Measurements from ENCODE around the gene MAN2A2. TPM values are rescaled to one million over a fixed set of nuclear protein-coding genes. Genes with fewer than 3 reads are reported as not detected.

The MAN2A2 gene
- total RNA-seq, 2 experiments from 2014 or later = 98.1 to 99.2 TPM

GRCh38 chr15:90931575-90931827 lies 28.4 kb downstream of the MAN2A2 start:
- Mint-ChIP-seq H3K27ac (peak overlapping the region; percentile 100), H3K36me3 (peaks cover 9% of the 10 kb centered on the region), H3K4me1 (ENCODE audit: low read depth) (peaks cover 43% of the 10 kb centered on the region), H3K9me3 (no peaks in the 10 kb centered on the region), H3K4me3 (peak overlapping the region; percentile 99), H3K27me3 (no peaks in the 10 kb centered on the region)
- ChIA-PET POLR2A (interaction anchor here (0.7 to 7.7 kb wide), 15 partner anchors 9 to 701 kb away, joined by 3 to 82 read pairs (median 5); partner anchors contain the start of genes BLM, MAN2A2, RCCD1 and VPS33B), CTCF (interaction anchor here (0.6 to 9.4 kb wide), 36 partner anchors 8 to 611 kb away, joined by 3 to 231 read pairs (median 6); partner anchors contain the start of genes BLM, FES, MAN2A2 and PRC1)
- intact Hi-C loops (cut with micrococcal nuclease) = loop anchor here (1.0 to 10.0 kb wide), 10 partner anchors 59 to 1037 kb away; partner anchors contain the start of genes AP3S2, CIB1, GDPGP1 and IQGAP1
- no peak for DNase-seq

- peak within 1 kb of the TSS; percentile 99 for H3K4me3 Mint-ChIP-seq
- H3K27me3 Mint-ChIP-seq = no peaks in the 10 kb centered on the region
- peak within 1 kb of the TSS; percentile 100 for H3K27ac Mint-ChIP-seq
- POLR2A ChIA-PET = interaction anchor here (0.7 to 7.7 kb wide), 17 partner anchors 9 to 701 kb away, joined by 3 to 82 read pairs (median 4); partner anchors contain the start of genes BLM, MAN2A2 and VPS33B
- H3K9me3 Mint-ChIP-seq = no peaks in the 10 kb centered on the region
- intact Hi-C loops (cut with micrococcal nuclease) = loop anchor here (1.0 to 10.0 kb wide), 10 partner anchors 59 to 1037 kb away; partner anchors contain the start of genes AP3S2, CIB1, GDPGP1 and IQGAP1
- peaks cover 14% of the 10 kb centered on the region for H3K36me3 Mint-ChIP-seq
- peaks cover 47% of the 10 kb centered on the region for H3K4me1 Mint-ChIP-seq (ENCODE audit: low read depth)
- CTCF ChIA-PET = interaction anchor here (0.6 to 9.4 kb wide), 48 partner anchors 9 to 614 kb away, joined by 3 to 231 read pairs (median 4); partner anchors contain the start of genes BLM, FES, MAN2A2 and PRC1
- peak; percentile 93 for DNase-seq
These were observed 28.9 kb downstream of the MAN2A2 start, which contains the start of gene HDDC3 for GRCh38 chr15:90931828-90932659. Gene HDDC3, minus strand, starts transcription at chr15:90932549. Its CDS starts 9 bp downstream, at chr15:90932540.

- no peak for DNase-seq
- peaks cover 14% of the 10 kb centered on the region for H3K36me3 Mint-ChIP-seq
- POLR2A ChIA-PET = interaction anchor here (0.7 to 7.7 kb wide), 11 partner anchors 10 to 702 kb away, joined by 3 to 82 read pairs (median 4); partner anchors contain the start of genes BLM, MAN2A2 and VPS33B
- CTCF ChIA-PET = interaction anchor here (0.7 to 9.4 kb wide), 37 partner anchors 9 to 614 kb away, joined by 3 to 231 read pairs (median 6); partner anchors contain the start of genes BLM, FES, MAN2A2 and PRC1
- peaks cover 47% of the 10 kb centered on the region for H3K4me1 Mint-ChIP-seq (ENCODE audit: low read depth)
- no peaks in the 10 kb centered on the region for H3K27me3 Mint-ChIP-seq
- peak overlapping the region; percentile 99 for H3K4me3 Mint-ChIP-seq
- intact Hi-C loops (cut with micrococcal nuclease) = loop anchor here (5.0 to 10.0 kb wide), 6 partner anchors 115 to 1038 kb away; partner anchors contain the start of genes AP3S2, CIB1, GDPGP1 and IQGAP1
- H3K9me3 Mint-ChIP-seq = no peaks in the 10 kb centered on the region
- H3K27ac Mint-ChIP-seq = peak overlapping the region; percentile 100
These were observed 29.5 kb downstream of the MAN2A2 start for GRCh38 chr15:90932660-90932991.

- H3K9me3 Mint-ChIP-seq = no peaks in the 10 kb centered on the region
- DNase-seq = no peak
- peaks cover 46% of the 10 kb centered on the region for H3K4me1 Mint-ChIP-seq (ENCODE audit: low read depth)
- intact Hi-C loops (cut with micrococcal nuclease) = loop anchor here (5.0 to 10.0 kb wide), 6 partner anchors 116 to 1038 kb away; partner anchors contain the start of genes AP3S2, CIB1, GDPGP1 and IQGAP1
- H3K27me3 Mint-ChIP-seq = no peaks in the 10 kb centered on the region
- POLR2A ChIA-PET = interaction anchor here (0.9 to 7.7 kb wide), 5 partner anchors 10 to 60 kb away, joined by 3 to 82 read pairs (median 9); partner anchors contain the start of genes MAN2A2 and RCCD1
- H3K36me3 Mint-ChIP-seq = peaks cover 16% of the 10 kb centered on the region
- peak overlapping the region; percentile 100 for H3K27ac Mint-ChIP-seq
- CTCF ChIA-PET = interaction anchor here (0.7 to 9.4 kb wide), 28 partner anchors 9 to 613 kb away, joined by 3 to 231 read pairs (median 10); partner anchors contain the start of genes BLM, FES, FURIN and MAN2A2
- H3K4me3 Mint-ChIP-seq = peak overlapping the region; percentile 37
These were observed 30.2 kb downstream of the MAN2A2 start for GRCh38 chr15:90933301-90933700.

- Mint-ChIP-seq H3K27ac (peak overlapping the region; percentile 82), H3K4me3 (peak overlapping the region; percentile 84), H3K9me3 (no peaks in the 10 kb centered on the region), H3K36me3 (peaks cover 16% of the 10 kb centered on the region), H3K4me1 (ENCODE audit: low read depth) (peaks cover 40% of the 10 kb centered on the region), H3K27me3 (no peaks in the 10 kb centered on the region)
- ChIA-PET POLR2A (interaction anchor here (0.7 to 7.7 kb wide), 8 partner anchors 11 to 1041 kb away, joined by 3 to 82 read pairs (median 4); partner anchors contain the start of genes AP3S2, CIB1, GDPGP1 and MAN2A2), CTCF (interaction anchor here (0.6 to 9.4 kb wide), 24 partner anchors 8 to 675 kb away, joined by 3 to 231 read pairs (median 6); partner anchors contain the start of genes BLM, FES, MAN2A2 and PRC1)
- intact Hi-C loops (cut with micrococcal nuclease) = loop anchor here (1.0 to 10.0 kb wide), 9 partner anchors 11 to 1040 kb away; partner anchors contain the start of genes AP3S2, BLM, CIB1 and GDPGP1
- peak; percentile 94 for DNase-seq
These were observed 31.3 kb downstream of the MAN2A2 start for GRCh38 chr15:90934256-90934948.

GRCh38 chr15:90934949-90935751 lies 32.0 kb downstream of the MAN2A2 start, which contains the start of gene UNC45A:
Gene UNC45A, plus strand, starts transcription at chr15:90935285. Its CDS starts 40 bp downstream, at chr15:90935325.
- POLR2A ChIA-PET = interaction anchor here (0.7 to 7.7 kb wide), 10 partner anchors 10 to 1042 kb away, joined by 3 to 82 read pairs (median 4); partner anchors contain the start of genes AP3S2, BLM, CIB1 and GDPGP1
- Mint-ChIP-seq H3K27ac (peak within 1 kb of the TSS; percentile 82), H3K9me3 (no peaks in the 10 kb centered on the region), H3K27me3 (no peaks in the 10 kb centered on the region), H3K36me3 (peaks cover 23% of the 10 kb centered on the region), H3K4me1 (ENCODE audit: low read depth) (peaks cover 36% of the 10 kb centered on the region), H3K4me3 (peak within 1 kb of the TSS; percentile 84)
- CTCF ChIA-PET = interaction anchor here (0.6 to 9.4 kb wide), 20 partner anchors 7 to 675 kb away, joined by 3 to 231 read pairs (median 6); partner anchors contain the start of genes BLM, FES, MAN2A2 and RCCD1
- intact Hi-C loops (cut with micrococcal nuclease) = loop anchor here (1.0 to 10.0 kb wide), 11 partner anchors 12 to 1040 kb away; partner anchors contain the start of genes AP3S2, BLM, CIB1 and GDPGP1
- peak; percentile 95 for DNase-seq

- intact Hi-C loops (cut with micrococcal nuclease) = loop anchor here (10.0 kb wide), 2 partner anchors 918 to 1042 kb away; partner anchors contain the start of genes AP3S2 and SLCO3A1
- Mint-ChIP-seq H3K36me3 (peaks cover 30% of the 10 kb centered on the region), H3K27me3 (no peaks in the 10 kb centered on the region), H3K27ac (no peak overlapping the region), H3K4me1 (ENCODE audit: low read depth) (peaks cover 23% of the 10 kb centered on the region), H3K4me3 (peak overlapping the region; percentile 84), H3K9me3 (no peaks in the 10 kb centered on the region)
- DNase-seq = no peak
- ChIA-PET POLR2A (no interaction called here), CTCF (interaction anchor here (4.0 to 9.4 kb wide), 3 partner anchors 20 to 289 kb away, joined by 15 to 231 read pairs (median 41); partner anchors contain the start of gene MAN2A2)
These were observed 33.7 kb downstream of the MAN2A2 start for GRCh38 chr15:90936823-90937222.

GRCh38 chr15:90938261-90938660 lies 35.2 kb downstream of the MAN2A2 start:
- H3K9me3 Mint-ChIP-seq = no peaks in the 10 kb centered on the region
- ChIA-PET POLR2A (interaction anchor here (0.7 kb wide), 1 partner anchor 10 kb away, joined by 3 read pairs; no protein-coding TSS in a partner anchor), CTCF (interaction anchor here (4.0 to 9.4 kb wide), 2 partner anchors 18 to 35 kb away, joined by 15 to 231 read pairs; partner anchors contain the start of gene MAN2A2)
- H3K4me1 Mint-ChIP-seq (ENCODE audit: low read depth) = peaks cover 20% of the 10 kb centered on the region
- intact Hi-C loops (cut with micrococcal nuclease) = loop anchor here (10.0 kb wide), 2 partner anchors 917 to 1043 kb away; partner anchors contain the start of genes AP3S2 and SLCO3A1
- DNase-seq = no peak
- H3K4me3 Mint-ChIP-seq = no peak overlapping the region
- H3K36me3 Mint-ChIP-seq = peaks cover 40% of the 10 kb centered on the region
- H3K27me3 Mint-ChIP-seq = no peaks in the 10 kb centered on the region
- H3K27ac Mint-ChIP-seq = no peak overlapping the region

- no peak for DNase-seq
- peaks cover 44% of the 10 kb centered on the region for H3K36me3 Mint-ChIP-seq
- intact Hi-C loops (cut with micrococcal nuclease) = loop anchor here (10.0 kb wide), 2 partner anchors 915 to 1045 kb away; partner anchors contain the start of genes AP3S2 and SLCO3A1
- ChIA-PET CTCF (interaction anchor here (4.0 to 5.3 kb wide), 2 partner anchors 7 to 17 kb away, joined by 15 to 48 read pairs; partner anchors contain the start of genes HDDC3 and UNC45A), POLR2A (interaction anchor here (0.6 kb wide), 1 partner anchor 91 kb away, joined by 3 read pairs; no protein-coding TSS in a partner anchor)
- H3K27me3 Mint-ChIP-seq = no peaks in the 10 kb centered on the region
- no peak overlapping the region for H3K27ac Mint-ChIP-seq
- H3K4me3 Mint-ChIP-seq = no peak overlapping the region
- no peaks in the 10 kb centered on the region for H3K9me3 Mint-ChIP-seq
- H3K4me1 Mint-ChIP-seq (ENCODE audit: low read depth) = peaks cover 13% of the 10 kb centered on the region
These were observed 36.7 kb downstream of the MAN2A2 start for GRCh38 chr15:90939756-90940155.

GRCh38 chr15:90941038-90941437 lies 37.9 kb downstream of the MAN2A2 start:
- no peak overlapping the region for H3K4me3 Mint-ChIP-seq
- H3K9me3 Mint-ChIP-seq = no peaks in the 10 kb centered on the region
- H3K4me1 Mint-ChIP-seq (ENCODE audit: low read depth) = peaks cover 9% of the 10 kb centered on the region
- peaks cover 47% of the 10 kb centered on the region for H3K36me3 Mint-ChIP-seq
- no peak overlapping the region for H3K27ac Mint-ChIP-seq
- DNase-seq = no peak
- ChIA-PET CTCF (interaction anchor here (5.3 kb wide), 1 partner anchor 8 kb away, joined by 48 read pairs; the partner anchor contains the start of genes HDDC3 and UNC45A), POLR2A (interaction anchor here (1.1 kb wide), 1 partner anchor 10 kb away, joined by 3 read pairs; no protein-coding TSS in a partner anchor)
- intact Hi-C loops (cut with micrococcal nuclease) = no loop called here
- H3K27me3 Mint-ChIP-seq = no peaks in the 10 kb centered on the region
